Thyroid gland (tissue), 4 donors: Measurements from ENCODE around the gene ZNF407. TPM values are rescaled to one million over a fixed set of nuclear protein-coding genes. Genes with fewer than 3 reads are reported as not detected.
"Not testable (repeated sequence)": the region's sequence is repeated elsewhere in the genome, so short reads cannot be mapped to it uniquely, and the experiment has no call there.

ENCODE experiments used
- DNase-seq, 2 donors: peaks; one replicate each; pipeline ENCODE4 v3.0.0-alpha.2; 2019
- H3K27ac ChIP-seq, 3 donors: fragments of 200-600 bp; sonication (generic); 1 replicate in 2 of 3; 2 replicates in 1 of 3; pipeline ENCODE4 v1.5.1; 2016 to 2019; ENCODE audit warnings: mild to moderate bottlenecking in 1 of 3, moderate library complexity in 1 of 3
- H3K27me3 ChIP-seq: fragments of 200-600 bp; sonication (generic); one replicate; pipeline ENCODE4 v1.5.1; 2019
- H3K36me3 ChIP-seq, 2 donors: fragments of 200-600 bp; sonication (generic); one replicate each; pipeline ENCODE4 v1.5.1; 2016 to 2019
- H3K4me1 ChIP-seq, 2 donors: fragments of 200-600 bp; sonication (generic); one replicate each; pipeline ENCODE4 v1.5.1; 2017 to 2019
- H3K4me3 ChIP-seq, 3 donors: fragments of 200-600 bp; sonication (generic); replicated peaks in 1 of 3; 1 replicate in 2 of 3; 2 replicates in 1 of 3; pipeline ENCODE4 v1.5.1; 2016; ENCODE audit warnings: mild to moderate bottlenecking in 1 of 3
- H3K9me3 ChIP-seq: fragments of 200-600 bp; sonication (generic); one replicate; pipeline ENCODE4 v1.5.1; 2017
- POLR2A ChIP-seq, 2 donors: fragments of 450-650 bp; IDR thresholded peaks; one replicate each; pipeline ENCODE4 v1.6.1; 2017; ENCODE audit warnings: antibody characterized with exemption in 2 of 2, mild to moderate bottlenecking in 2 of 2, moderate library complexity in 1 of 2
- WGBS, 2 donors: methylation state at CpG; one replicate each; pipeline ENCODE4 v1.1.5; 2017; 5-methylcytosine and 5-hydroxymethylcytosine counted together
- intact Hi-C: fragments of 100-400 bp; cut with DNase I; formaldehyde crosslinking; loops from one replicate; pipeline ENCODE4 v1.15.1; 2023
- total RNA-seq, 4 donors: library from RNA; depleted of rRNA; stranded (reverse); fragments of >200 nt; gene quantifications; one replicate each; pipeline ENCODE4 v1.2.3, GENCODE V29; 2016
- TF ChIP-seq, protein P1 (sequence below), 6 experiments: fragments of 200-600 bp in 3 of 6; fragments of 450-650 bp in 3 of 6; sonication (generic) in 3 of 6; IDR thresholded peaks; one replicate each; pipeline ENCODE4 v1.5.1; 2016 to 2019; ENCODE audit warnings: antibody characterized with exemption in 6 of 6, mild to moderate bottlenecking in 2 of 6, inconsistent platforms in 1 of 6, moderate library complexity in 1 of 6

ZNF407 gene
- total RNA-seq, 4 donors from 2014 or later: 20.2 to 40.0 (median 26.4) TPM

DNA sequence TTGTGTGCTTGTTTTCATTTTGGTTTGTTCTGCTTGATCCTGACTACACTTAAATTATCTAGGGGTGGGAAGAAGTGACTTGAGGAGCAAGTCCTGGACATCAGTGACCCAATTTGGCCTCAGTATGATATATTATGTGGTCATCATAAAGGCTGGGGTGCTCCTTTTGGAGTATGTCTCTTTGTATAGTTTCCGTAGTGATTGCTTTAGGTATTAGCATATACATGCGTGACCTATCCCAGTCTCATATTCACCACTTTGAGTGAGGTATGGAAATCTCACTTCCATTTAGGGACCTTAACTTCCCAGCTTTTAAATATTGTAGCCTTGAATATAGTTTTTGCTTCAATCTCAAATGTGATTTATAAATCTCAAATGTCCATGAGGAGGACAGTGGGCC lies 370.3 kb downstream of the ZNF407 start:
- Histone ChIP-seq H3K4me3 (no peak overlapping the region), H3K4me1 (peaks cover 5 to 13% of the 10 kb centered on the region in 2 donors), H3K27ac (no peak overlapping the region), H3K9me3 (no peaks in the 10 kb centered on the region), H3K36me3 (no peaks in the 10 kb centered on the region), H3K27me3 (no peaks in the 10 kb centered on the region)
- intact Hi-C loops: no loop called here
- DNase-seq: no peak
- 98 to 99% methylated on average over 2 of the region's 2 CpGs for WGBS, 2 donors
- TF ChIP-seq, protein P1, sequence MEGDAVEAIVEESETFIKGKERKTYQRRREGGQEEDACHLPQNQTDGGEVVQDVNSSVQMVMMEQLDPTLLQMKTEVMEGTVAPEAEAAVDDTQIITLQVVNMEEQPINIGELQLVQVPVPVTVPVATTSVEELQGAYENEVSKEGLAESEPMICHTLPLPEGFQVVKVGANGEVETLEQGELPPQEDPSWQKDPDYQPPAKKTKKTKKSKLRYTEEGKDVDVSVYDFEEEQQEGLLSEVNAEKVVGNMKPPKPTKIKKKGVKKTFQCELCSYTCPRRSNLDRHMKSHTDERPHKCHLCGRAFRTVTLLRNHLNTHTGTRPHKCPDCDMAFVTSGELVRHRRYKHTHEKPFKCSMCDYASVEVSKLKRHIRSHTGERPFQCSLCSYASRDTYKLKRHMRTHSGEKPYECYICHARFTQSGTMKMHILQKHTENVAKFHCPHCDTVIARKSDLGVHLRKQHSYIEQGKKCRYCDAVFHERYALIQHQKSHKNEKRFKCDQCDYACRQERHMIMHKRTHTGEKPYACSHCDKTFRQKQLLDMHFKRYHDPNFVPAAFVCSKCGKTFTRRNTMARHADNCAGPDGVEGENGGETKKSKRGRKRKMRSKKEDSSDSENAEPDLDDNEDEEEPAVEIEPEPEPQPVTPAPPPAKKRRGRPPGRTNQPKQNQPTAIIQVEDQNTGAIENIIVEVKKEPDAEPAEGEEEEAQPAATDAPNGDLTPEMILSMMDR (IDR thresholded peaks at IDR 0.05): no peak
- TF ChIP-seq POLR2A (IDR thresholded peaks at IDR 0.05): no peak

DNA sequence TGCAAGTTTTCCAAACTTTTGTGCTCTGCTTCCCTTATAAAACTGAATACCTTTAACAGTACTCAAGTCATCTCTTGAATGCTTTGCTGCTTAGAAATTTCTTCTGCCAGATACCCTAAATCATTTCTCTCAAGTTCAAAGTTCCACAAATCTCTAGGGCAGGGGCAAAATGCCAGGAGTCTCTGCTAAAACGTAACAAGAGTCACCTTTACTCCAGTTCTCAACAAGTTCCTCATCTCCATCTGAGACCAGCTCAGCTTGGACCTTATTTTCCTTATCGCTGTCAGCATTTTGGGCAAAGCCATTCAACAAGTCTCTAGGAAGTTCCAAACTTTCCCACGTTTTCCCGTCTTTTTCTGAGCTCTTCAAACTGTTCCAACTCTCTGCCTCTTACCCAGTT lies 373.7 kb downstream of the ZNF407 start:
- DNase-seq: peak; percentile 21 to 46
- Histone ChIP-seq H3K27ac (peak overlapping the region in 1 of 3 donors; percentile 1), H3K4me1 (peaks cover 5 to 13% of the 10 kb centered on the region in 2 donors)
- intact Hi-C loops, H3K4me3 ChIP-seq, H3K36me3 ChIP-seq, H3K27me3 ChIP-seq, H3K9me3 ChIP-seq: not testable (repeated sequence)
- WGBS, 2 donors: 41 to 47% methylated on average over 4 of the region's 4 CpGs

DNA sequence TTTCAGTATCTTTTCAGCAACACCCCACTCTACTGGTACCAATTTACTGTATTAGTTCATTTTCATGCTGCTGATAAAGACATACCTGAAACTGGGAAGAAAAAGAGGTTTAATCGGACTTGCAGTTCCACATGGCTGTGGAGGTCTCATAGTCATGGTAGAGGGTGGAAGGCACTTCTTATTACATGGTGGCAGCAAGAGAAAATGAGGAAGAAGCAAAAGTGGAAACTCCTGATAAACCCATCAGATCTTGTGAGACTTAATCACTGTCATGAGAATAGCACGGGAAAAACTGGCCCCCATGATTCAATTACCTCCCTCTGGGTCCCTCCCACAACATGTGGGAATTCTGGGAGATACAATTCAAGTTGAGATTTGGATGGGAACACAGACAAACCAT lies 374.1 kb downstream of the ZNF407 start:
- H3K36me3 ChIP-seq, DNase-seq, intact Hi-C loops, H3K4me3 ChIP-seq, H3K9me3 ChIP-seq, H3K27ac ChIP-seq, H3K27me3 ChIP-seq: not testable (repeated sequence)
- H3K4me1 ChIP-seq: peaks cover 8 to 17% of the 10 kb centered on the region in 2 donors
- WGBS, 2 donors: 47 to 88% methylated on average over 2 of the region's 2 CpGs

DNA sequence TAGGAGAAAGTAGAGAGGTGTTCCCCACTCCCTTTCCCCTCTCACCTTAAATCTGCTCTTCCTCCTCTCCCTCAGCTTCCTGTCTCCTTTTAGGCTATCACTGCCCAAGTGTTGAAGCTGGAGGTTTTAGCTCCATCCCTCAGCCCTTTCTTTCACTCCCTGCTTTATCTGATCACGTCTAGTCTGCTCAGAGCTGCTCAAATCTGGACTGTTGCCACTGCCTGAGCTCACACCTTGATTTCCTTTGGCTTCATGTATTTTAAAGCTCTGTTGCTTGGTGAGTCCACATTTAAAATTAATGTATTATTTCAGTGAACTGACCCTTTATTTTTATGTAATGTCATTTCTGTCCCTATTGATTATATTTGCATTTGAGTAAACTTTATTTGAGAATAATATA lies 374.7 kb downstream of the ZNF407 start:
- TF ChIP-seq POLR2A (IDR thresholded peaks at IDR 0.05): no peak
- TF ChIP-seq, protein P1 (IDR thresholded peaks at IDR 0.05): no peak

DNA sequence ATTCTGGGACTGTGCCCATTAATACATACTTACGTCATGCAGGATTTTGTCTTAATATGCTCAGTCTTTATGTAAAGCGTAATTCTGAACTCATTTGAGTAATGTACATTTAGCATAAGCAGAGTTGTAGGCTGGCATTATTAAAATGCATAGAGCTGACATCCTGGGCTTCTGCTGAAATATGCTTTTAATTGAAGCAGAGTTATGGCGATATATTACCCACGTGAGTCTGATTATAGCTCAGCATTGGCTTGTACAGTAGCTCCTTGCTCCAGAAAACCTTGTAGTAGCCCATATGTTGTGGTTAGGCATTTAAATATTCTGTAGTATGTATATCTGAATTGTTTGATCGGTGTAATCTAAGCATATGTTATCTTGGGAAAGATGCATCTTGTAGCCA lies 377.3 kb downstream of the ZNF407 start:
- Histone ChIP-seq H3K4me1 (peaks cover 8 to 17% of the 10 kb centered on the region in 2 donors), H3K4me3 (no peak overlapping the region), H3K27me3 (no peaks in the 10 kb centered on the region), H3K36me3 (no peaks in the 10 kb centered on the region), H3K27ac (no peak overlapping the region), H3K9me3 (no peaks in the 10 kb centered on the region)
- TF ChIP-seq, protein P1 (IDR thresholded peaks at IDR 0.05): no peak
- no peak for TF ChIP-seq POLR2A (IDR thresholded peaks at IDR 0.05)
- intact Hi-C loops: no loop called here
- WGBS, 2 donors: 89 to 96% methylated on average over 5 of the region's 5 CpGs
- DNase-seq: no peak

More for the DNA sequence above, 374.7 kb downstream of the ZNF407 start:
- Histone ChIP-seq H3K4me3 (no peak overlapping the region), H3K9me3 (no peaks in the 10 kb centered on the region), H3K27ac (no peak overlapping the region), H3K27me3 (no peaks in the 10 kb centered on the region), H3K36me3 (no peaks in the 10 kb centered on the region), H3K4me1 (peaks cover 8 to 17% of the 10 kb centered on the region in 2 donors)
- WGBS, 2 donors: 41 to 74% methylated on average over 1 of the region's 1 CpG
- intact Hi-C loops: no loop called here
- peak in 1 of 2 donors; percentile 25 for DNase-seq

DNA sequence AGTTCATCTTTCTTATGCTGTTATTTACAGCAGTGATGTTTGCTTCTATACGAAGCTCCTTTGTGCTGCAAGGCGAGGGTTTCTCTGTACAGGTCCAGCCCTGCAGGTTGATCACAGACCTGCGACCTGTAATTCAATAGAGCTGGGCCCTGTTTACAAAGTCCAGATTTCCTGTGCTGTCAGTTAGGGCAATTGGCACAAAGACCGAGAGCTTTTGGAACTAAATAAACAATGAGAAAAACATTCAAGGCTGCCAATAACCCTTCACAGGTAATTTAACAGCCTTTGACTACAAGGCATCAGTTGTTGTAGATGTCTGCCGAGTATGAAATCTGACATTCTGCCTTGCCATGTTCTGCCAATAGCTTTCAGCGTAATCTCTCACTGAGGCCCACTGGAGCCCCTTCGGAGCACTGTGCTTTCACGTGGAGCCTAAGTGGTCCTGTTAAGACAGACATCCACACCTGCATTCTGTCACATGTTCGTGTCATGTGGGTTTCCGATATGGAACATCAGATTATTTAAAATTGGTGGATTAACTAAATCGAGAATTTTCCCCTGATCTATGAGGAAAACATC lies 378.8 kb downstream of the ZNF407 start:
- intact Hi-C loops: no loop called here
- Histone ChIP-seq H3K4me3 (no peak overlapping the region), H3K36me3 (no peaks in the 10 kb centered on the region), H3K9me3 (no peaks in the 10 kb centered on the region), H3K27me3 (no peaks in the 10 kb centered on the region), H3K4me1 (peaks cover 3 to 10% of the 10 kb centered on the region in 2 donors), H3K27ac (no peak overlapping the region)
- peak; percentile 17 to 35 for DNase-seq
- 58 to 65% methylated on average over 11 of the region's 11 CpGs for WGBS, 2 donors
- TF ChIP-seq, protein P1 (IDR thresholded peaks at IDR 0.05): peak in 1 of 6 experiments; percentile 18
- no peak for TF ChIP-seq POLR2A (IDR thresholded peaks at IDR 0.05)
